ENCODE results near the gene KDR.

Gene KDR
- total RNA-seq, result 0 to 5.0 (median 0.07) reads per million in 17 experiments

- peak in 1 of 4 experiments; percentile 5 for DNase-seq
Observed at GRCh38 chr4:55125087-55125721, at the start of gene KDR. KDR (minus strand) TSS chr4:55125595; CDS start chr4:55125293, 302 bp downstream.

GRCh38 chr4:55173580-55173979 is 48.2 kb upstream of the KDR start:
- DNase-seq, result no peak

GRCh38 chr4:55172694-55173287 is 47.4 kb upstream of the KDR start:
- DNase-seq, result no peak

GRCh38 chr4:55170462-55170861 is 45.1 kb upstream of the KDR start:
- DNase-seq, result no peak

GRCh38 chr4:55169352-55169961 is 44.1 kb upstream of the KDR start:
- DNase-seq, result no peak

GRCh38 chr4:55162396-55162795 is 37.0 kb upstream of the KDR start:
- DNase-seq, result no peak

- DNase-seq, result no peak
Observed at GRCh38 chr4:55161739-55162138, 36.3 kb upstream of the KDR start.

GRCh38 chr4:55159851-55160250 is 34.5 kb upstream of the KDR start:
- no peak for DNase-seq

GRCh38 chr4:55158957-55159356 is 33.6 kb upstream of the KDR start:
- DNase-seq, result no peak

- DNase-seq, result no peak
Observed at GRCh38 chr4:55157559-55158277, 32.3 kb upstream of the KDR start.

- no peak for DNase-seq
Observed at GRCh38 chr4:55154933-55155332, 29.5 kb upstream of the KDR start.

- DNase-seq, result no peak
Observed at GRCh38 chr4:55154290-55154880, 29.0 kb upstream of the KDR start.

- no peak for DNase-seq
Observed at GRCh38 chr4:55143858-55144257, 18.5 kb upstream of the KDR start.

GRCh38 chr4:55138367-55138766 is 13.0 kb upstream of the KDR start:
- DNase-seq, result no peak

- no peak for DNase-seq
Observed at GRCh38 chr4:55136634-55137033, 11.2 kb upstream of the KDR start.

- no peak for DNase-seq
Observed at GRCh38 chr4:55133951-55134350, 8.6 kb upstream of the KDR start.

GRCh38 chr4:55132775-55133174 is 7.4 kb upstream of the KDR start:
- DNase-seq, result no peak

GRCh38 chr4:55127521-55127920 is 2.1 kb upstream of the KDR start:
- no peak for DNase-seq

GRCh38 chr4:55127053-55127452 is 1.7 kb upstream of the KDR start:
- no peak for DNase-seq

GRCh38 chr4:55125763-55126541 is 557 bp upstream of the KDR start:
- DNase-seq, result peak in 1 of 4 experiments; percentile 3

- DNase-seq, result peak in 1 of 4 experiments; percentile 5
Observed at GRCh38 chr4:55124322-55125076, 896 bp downstream of the KDR start.

Data from suppressor macrophage (primary cell).